SIG-M5 treated with dmso at 0.1 percent for 504 hours (cell line): ENCODE results near the gene NLRP4.
"Not testable (repeated sequence)": the region's sequence is repeated elsewhere in the genome, so short reads cannot be mapped to it uniquely, and the experiment has no call there.

Experiments
- DNase-seq: peaks from one replicate; lab custom pipeline; 2025; ENCODE audit not compliant: unreplicated experiment; lab: John Stamatoyannopoulos, UW

NLRP4 gene

DNA sequence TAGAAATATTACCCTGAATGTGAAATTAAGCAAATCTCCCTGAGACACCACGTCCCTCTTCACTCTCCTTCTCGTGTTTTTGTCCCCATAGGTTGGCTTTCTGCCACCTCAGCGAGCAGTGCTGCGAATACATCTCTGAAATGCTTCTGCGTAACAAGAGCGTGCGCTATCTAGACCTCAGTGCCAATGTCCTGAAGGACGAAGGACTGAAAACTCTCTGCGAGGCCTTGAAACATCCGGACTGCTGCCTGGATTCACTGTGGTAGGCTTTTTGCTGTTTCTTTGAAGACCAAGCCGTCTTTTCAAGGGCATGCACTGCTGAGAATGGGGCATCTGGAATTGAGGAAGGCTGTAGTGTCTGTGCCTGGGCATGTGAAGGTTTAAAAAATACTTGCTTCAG lies 34.4 kb downstream of the NLRP4 start:
- DNase-seq = no peak

GRCh38 chr19:55877211-55877610 lies 40.9 kb downstream of the NLRP4 start:
- DNase-seq = no peak

GRCh38 chr19:55882626-55883025 lies 46.3 kb downstream of the NLRP4 start:
- DNase-seq = no peak

GRCh38 chr19:55898911-55899310 lies 62.6 kb downstream of the NLRP4 start:
- no peak for DNase-seq

- no peak for DNase-seq
Observed at GRCh38 chr19:55901369-55902079, 65.2 kb downstream of the NLRP4 start.

DNA sequence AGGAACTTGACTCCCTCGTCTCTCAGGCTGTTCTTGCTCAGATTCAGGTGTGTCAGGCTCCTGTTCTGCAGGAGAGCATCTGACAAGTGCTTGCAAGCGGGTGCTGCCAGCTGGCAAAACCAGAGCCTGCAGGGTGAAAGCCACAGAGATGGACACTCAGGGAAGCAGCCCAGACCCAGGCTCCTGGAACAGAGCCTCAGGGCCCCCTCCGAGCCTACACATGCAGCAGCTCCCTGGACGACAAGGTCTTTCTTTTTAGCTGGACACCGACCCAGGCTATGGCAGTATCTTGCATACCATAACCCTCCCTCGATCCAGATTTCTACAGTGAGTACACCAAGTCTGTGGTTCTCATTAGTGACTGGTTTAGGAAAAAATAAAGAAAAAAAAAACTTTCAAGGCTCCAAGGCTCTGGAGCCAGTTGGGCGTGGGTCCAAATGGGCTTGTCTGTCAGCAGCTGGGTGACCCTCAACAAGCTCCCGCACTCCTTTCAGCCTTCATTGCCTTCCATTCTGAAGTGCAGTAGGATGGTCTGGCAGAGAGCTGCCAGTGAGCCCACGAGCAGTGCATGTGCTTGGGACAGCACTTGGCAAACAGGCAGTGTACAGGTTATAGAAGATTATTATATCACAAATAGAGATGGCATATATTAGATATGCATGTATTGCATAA lies 65.9 kb downstream of the NLRP4 start:
- no peak for DNase-seq

DNA sequence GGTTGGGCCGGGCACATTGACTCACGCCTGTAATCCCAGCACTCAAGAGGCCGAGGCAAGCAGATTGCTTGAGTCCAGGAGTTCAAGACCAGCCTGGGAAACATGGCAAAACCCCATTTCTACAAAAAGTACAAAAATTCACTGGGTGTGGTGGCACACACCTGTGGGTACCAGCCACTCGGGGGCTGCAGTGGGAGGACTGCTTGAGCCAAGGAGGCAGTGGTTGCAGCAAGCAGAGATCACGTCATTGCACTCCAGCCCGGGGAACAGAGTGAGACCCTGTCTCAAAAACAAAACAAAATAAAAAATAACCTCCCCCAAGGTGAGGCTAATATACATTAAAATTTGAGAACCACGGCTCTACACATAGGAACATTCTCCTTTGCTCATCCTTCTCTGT lies 70.9 kb downstream of the NLRP4 start:
- DNase-seq = no peak

- no peak for DNase-seq
Observed at GRCh38 chr19:55907746-55908145, 71.4 kb downstream of the NLRP4 start.

- no peak for DNase-seq
Observed at GRCh38 chr19:55909801-55910200, 73.5 kb downstream of the NLRP4 start.

DNA sequence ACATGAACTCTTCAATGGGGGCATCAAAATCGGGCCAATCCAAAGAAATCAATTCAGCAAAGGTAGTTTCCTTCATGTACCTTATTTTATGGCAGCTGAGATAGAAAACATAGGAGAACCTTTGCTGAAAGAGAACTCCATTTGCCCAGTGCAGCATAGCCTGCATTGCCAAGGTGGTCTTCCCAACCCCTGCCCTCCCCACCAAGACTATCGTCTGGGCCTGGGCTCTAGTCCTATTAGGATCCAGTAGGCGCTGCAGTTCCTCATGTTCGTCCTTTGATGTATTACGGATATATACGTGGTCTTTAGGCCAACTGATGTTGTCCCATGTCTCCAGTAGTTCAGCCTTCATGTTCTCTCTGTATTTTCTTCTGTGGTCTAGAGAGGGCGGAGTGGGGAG lies 76.6 kb downstream of the NLRP4 start:
- DNase-seq = no peak

- DNase-seq = no peak
Observed at GRCh38 chr19:55913643-55914268, 77.4 kb downstream of the NLRP4 start.

DNA sequence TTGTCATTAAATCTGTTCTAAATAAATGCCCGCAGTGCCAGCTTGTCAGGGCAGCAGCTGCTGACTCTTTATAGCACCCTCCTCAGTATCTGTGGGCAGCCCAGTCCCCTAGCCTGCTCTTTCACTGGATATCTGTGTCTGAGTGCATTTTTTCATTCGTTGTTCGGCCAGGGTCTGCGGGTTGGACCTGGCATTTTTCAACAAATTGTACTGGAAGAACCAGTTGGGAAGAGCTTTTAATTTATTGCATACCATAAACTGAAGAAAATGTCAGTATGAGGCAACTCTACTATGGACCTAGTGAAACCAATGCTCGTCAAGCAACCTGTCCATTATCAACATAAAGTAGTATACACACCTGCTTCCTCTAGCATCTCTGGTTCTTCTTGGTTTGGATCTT lies 87.2 kb downstream of the NLRP4 start:
- no peak for DNase-seq

DNA sequence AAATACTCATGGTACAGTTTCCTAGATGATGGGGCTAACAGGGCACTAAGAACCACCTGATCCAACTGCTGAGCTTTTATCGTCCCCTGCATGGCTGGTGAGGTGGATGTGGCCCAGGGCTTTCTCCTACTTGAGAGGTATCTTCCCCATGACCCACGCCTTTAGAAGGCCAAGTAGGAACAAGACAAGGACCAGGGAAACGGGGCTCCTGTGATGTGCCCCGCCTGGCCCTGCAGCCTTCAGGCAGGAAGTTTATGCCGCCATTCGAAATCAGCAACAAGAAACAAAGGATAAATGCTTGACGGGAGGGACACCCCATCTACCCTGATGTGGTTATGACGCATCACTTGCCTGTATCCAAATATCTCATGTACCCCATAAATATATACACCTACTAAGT lies 91.7 kb downstream of the NLRP4 start:
- DNase-seq = no peak

DNA sequence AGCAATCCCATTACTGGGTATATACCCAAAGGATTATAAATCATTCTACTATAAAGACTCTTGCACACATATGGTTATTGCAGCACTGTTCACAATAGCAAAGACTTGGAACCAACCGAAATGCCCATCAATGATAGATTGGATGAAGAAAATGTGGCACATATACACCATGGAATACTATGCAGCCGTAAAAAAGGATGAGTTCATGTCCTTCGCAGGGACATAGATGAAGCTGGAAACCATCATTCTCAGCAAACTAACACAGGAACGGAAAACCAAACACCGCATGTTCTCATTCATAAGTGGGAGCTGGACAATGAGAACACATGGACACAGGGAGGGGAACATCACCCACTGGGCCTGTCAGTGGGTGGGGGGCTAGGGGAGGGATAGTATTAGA lies 92.9 kb downstream of the NLRP4 start:
- DNase-seq = not testable (repeated sequence)

GRCh38 chr19:55930996-55931515 lies 94.7 kb downstream of the NLRP4 start:
- no peak for DNase-seq
